Measurements from ENCODE around the gene SALL4. TPM values are rescaled to one million over a fixed set of nuclear protein-coding genes. Genes with fewer than 3 reads are reported as not detected.

SALL4 gene
- total and polyA plus RNA-seq, 2 experiments from 2014 or later = 122 to 227 TPM

DNA sequence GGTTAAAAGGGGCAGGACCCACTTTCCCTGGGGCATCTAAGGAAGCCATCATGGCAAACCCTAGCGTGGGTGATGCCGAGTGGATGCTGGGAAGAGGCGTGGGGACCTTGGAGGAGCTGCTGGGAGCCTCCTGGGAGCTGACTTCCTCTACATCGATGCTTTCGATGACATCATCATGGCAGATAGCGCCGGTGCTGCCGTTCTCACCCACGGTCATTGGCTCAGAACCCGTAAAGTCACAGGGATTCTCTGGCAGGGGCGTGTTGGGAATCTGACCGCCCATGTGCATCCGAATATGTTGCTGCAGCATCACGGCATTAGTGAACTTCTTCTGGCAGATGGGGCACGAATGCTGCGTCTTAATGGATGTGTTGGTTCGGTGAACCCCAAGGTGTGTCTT, 12.1 kb downstream of the SALL4 start (continued):
- TF ChIP-seq, protein P1, sequence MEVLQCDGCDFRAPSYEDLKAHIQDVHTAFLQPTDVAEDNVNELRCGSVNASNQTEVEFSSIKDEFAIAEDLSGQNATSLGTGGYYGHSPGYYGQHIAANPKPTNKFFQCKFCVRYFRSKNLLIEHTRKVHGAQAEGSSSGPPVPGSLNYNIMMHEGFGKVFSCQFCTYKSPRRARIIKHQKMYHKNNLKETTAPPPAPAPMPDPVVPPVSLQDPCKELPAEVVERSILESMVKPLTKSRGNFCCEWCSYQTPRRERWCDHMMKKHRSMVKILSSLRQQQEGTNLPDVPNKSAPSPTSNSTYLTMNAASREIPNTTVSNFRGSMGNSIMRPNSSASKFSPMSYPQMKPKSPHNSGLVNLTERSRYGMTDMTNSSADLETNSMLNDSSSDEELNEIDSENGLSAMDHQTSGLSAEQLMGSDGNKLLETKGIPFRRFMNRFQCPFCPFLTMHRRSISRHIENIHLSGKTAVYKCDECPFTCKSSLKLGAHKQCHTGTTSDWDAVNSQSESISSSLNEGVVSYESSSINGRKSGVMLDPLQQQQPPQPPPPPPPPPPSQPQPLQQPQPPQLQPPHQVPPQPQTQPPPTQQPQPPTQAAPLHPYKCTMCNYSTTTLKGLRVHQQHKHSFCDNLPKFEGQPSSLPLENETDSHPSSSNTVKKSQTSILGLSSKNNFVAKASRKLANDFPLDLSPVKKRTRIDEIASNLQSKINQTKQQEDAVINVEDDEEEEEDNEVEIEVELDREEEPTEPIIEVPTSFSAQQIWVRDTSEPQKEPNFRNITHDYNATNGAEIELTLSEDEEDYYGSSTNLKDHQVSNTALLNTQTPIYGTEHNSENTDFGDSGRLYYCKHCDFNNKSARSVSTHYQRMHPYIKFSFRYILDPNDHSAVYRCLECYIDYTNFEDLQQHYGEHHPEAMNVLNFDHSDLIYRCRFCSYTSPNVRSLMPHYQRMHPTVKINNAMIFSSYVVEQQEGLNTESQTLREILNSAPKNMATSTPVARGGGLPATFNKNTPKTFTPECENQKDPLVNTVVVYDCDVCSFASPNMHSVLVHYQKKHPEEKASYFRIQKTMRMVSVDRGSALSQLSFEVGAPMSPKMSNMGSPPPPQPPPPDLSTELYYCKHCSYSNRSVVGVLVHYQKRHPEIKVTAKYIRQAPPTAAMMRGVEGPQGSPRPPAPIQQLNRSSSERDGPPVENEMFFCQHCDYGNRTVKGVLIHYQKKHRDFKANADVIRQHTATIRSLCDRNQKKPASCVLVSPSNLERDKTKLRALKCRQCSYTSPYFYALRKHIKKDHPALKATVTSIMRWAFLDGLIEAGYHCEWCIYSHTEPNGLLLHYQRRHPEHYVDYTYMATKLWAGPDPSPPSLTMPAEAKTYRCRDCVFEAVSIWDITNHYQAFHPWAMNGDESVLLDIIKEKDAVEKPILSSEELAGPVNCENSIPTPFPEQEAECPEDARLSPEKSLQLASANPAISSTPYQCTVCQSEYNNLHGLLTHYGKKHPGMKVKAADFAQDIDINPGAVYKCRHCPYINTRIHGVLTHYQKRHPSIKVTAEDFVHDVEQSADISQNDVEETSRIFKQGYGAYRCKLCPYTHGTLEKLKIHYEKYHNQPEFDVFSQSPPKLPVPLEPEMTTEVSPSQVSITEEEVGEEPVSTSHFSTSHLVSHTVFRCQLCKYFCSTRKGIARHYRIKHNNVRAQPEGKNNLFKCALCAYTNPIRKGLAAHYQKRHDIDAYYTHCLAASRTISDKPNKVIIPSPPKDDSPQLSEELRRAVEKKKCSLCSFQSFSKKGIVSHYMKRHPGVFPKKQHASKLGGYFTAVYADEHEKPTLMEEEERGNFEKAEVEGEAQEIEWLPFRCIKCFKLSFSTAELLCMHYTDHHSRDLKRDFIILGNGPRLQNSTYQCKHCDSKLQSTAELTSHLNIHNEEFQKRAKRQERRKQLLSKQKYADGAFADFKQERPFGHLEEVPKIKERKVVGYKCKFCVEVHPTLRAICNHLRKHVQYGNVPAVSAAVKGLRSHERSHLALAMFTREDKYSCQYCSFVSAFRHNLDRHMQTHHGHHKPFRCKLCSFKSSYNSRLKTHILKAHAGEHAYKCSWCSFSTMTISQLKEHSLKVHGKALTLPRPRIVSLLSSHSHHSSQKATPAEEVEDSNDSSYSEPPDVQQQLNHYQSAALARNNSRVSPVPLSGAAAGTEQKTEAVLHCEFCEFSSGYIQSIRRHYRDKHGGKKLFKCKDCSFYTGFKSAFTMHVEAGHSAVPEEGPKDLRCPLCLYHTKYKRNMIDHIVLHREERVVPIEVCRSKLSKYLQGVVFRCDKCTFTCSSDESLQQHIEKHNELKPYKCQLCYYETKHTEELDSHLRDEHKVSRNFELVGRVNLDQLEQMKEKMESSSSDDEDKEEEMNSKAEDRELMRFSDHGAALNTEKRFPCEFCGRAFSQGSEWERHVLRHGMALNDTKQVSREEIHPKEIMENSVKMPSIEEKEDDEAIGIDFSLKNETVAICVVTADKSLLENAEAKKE (CRISPR knock-in tag; IDR thresholded peaks at IDR 0.05) = no peak
- TF ChIP-seq CREB1 (CRISPR knock-in tag; IDR thresholded peaks at IDR 0.05; ENCODE audit: low read depth) (no peak), ZNF331 (CRISPR knock-in tag; IDR thresholded peaks at IDR 0.05; ENCODE audit: low read depth) (no peak), EZH2phosphoT487 (IDR thresholded peaks at IDR 0.05; ENCODE audit: unreplicated experiment) (no peak)

DNA sequence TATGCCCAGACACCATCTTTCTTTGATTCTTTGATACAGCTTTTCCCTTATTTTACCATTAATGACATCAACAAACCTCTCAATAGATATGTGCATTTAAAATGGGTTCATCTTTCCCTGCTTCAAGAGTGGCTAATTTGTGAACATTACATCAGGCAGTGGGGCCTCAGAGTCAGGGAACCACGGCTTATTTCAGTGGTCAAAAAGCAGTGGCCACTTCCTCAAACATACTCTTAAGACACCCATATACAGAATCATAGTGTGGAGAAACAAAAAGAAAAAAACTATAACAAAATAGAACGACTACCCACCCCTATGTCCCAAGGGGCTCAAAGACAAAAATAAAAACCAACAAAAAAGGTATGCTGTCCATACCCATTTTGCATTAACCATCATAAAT, 12.9 kb downstream of the SALL4 start:
- 0 out of 2 replicates have a peak overlapping the region, but pooled peaks have one; percentile 50 for H3K27ac ChIP-seq (ENCODE audit: low read depth)
- H2AFZ ChIP-seq = no peak overlapping the region
- peaks cover 96% of the 10 kb centered on the region for H3K36me3 Mint-ChIP-seq (ENCODE audit: low read depth)
- H3K4me1 ChIP-seq (ENCODE audit: insufficient read depth) = peaks cover 6% of the 10 kb centered on the region
- no peak overlapping the region for H3K4me3 Mint-ChIP-seq
- H3K4me1 Mint-ChIP-seq = peaks cover 17% of the 10 kb centered on the region; the same call in 2 of the 3 replicates
- H3K27me3 ChIP-seq (ENCODE audit: insufficient read depth) = no peaks in the 10 kb centered on the region
- TF ChIP-seq ZNF331 (CRISPR knock-in tag; IDR thresholded peaks at IDR 0.05; ENCODE audit: low read depth) = no peak
- TF ChIP-seq, protein P2, sequence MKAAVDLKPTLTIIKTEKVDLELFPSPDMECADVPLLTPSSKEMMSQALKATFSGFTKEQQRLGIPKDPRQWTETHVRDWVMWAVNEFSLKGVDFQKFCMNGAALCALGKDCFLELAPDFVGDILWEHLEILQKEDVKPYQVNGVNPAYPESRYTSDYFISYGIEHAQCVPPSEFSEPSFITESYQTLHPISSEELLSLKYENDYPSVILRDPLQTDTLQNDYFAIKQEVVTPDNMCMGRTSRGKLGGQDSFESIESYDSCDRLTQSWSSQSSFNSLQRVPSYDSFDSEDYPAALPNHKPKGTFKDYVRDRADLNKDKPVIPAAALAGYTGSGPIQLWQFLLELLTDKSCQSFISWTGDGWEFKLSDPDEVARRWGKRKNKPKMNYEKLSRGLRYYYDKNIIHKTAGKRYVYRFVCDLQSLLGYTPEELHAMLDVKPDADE (IDR thresholded peaks at IDR 0.05) = no peak
- no peak for TF ChIP-seq NANOG (IDR thresholded peaks at IDR 0.05; ENCODE audit: borderline replicate concordance)
- TF ChIP-seq, protein P3, sequence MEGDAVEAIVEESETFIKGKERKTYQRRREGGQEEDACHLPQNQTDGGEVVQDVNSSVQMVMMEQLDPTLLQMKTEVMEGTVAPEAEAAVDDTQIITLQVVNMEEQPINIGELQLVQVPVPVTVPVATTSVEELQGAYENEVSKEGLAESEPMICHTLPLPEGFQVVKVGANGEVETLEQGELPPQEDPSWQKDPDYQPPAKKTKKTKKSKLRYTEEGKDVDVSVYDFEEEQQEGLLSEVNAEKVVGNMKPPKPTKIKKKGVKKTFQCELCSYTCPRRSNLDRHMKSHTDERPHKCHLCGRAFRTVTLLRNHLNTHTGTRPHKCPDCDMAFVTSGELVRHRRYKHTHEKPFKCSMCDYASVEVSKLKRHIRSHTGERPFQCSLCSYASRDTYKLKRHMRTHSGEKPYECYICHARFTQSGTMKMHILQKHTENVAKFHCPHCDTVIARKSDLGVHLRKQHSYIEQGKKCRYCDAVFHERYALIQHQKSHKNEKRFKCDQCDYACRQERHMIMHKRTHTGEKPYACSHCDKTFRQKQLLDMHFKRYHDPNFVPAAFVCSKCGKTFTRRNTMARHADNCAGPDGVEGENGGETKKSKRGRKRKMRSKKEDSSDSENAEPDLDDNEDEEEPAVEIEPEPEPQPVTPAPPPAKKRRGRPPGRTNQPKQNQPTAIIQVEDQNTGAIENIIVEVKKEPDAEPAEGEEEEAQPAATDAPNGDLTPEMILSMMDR (conservative IDR thresholded peaks at IDR 0.05; ENCODE audit: low read depth in 2 of 2) = no peak
- TF ChIP-seq, protein P4, sequence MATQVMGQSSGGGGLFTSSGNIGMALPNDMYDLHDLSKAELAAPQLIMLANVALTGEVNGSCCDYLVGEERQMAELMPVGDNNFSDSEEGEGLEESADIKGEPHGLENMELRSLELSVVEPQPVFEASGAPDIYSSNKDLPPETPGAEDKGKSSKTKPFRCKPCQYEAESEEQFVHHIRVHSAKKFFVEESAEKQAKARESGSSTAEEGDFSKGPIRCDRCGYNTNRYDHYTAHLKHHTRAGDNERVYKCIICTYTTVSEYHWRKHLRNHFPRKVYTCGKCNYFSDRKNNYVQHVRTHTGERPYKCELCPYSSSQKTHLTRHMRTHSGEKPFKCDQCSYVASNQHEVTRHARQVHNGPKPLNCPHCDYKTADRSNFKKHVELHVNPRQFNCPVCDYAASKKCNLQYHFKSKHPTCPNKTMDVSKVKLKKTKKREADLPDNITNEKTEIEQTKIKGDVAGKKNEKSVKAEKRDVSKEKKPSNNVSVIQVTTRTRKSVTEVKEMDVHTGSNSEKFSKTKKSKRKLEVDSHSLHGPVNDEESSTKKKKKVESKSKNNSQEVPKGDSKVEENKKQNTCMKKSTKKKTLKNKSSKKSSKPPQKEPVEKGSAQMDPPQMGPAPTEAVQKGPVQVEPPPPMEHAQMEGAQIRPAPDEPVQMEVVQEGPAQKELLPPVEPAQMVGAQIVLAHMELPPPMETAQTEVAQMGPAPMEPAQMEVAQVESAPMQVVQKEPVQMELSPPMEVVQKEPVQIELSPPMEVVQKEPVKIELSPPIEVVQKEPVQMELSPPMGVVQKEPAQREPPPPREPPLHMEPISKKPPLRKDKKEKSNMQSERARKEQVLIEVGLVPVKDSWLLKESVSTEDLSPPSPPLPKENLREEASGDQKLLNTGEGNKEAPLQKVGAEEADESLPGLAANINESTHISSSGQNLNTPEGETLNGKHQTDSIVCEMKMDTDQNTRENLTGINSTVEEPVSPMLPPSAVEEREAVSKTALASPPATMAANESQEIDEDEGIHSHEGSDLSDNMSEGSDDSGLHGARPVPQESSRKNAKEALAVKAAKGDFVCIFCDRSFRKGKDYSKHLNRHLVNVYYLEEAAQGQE (IDR thresholded peaks at IDR 0.05; ENCODE audit: unreplicated experiment) = no peak
- no peak for TF ChIP-seq STAT1 (IDR thresholded peaks at IDR 0.05; ENCODE audit: unreplicated experiment)
- TF ChIP-seq JUNB (IDR thresholded peaks at IDR 0.05; ENCODE audit: unreplicated experiment) = no peak
- no peak for TF ChIP-seq ZNF114 (CRISPR knock-in tag; IDR thresholded peaks at IDR 0.05)
- TF ChIP-seq EZH2phosphoT487 (IDR thresholded peaks at IDR 0.05; ENCODE audit: unreplicated experiment) = no peak
- no peak overlapping the region for H3K4me3 ChIP-seq
- DNase-seq (ENCODE audit: low spot score) = no peak
- peak overlapping the region; percentile 44; the same call in 1 of the 2 replicates for H3K27ac Mint-ChIP-seq
- H3K4me2 ChIP-seq = no peak overlapping the region
- no peaks in the 10 kb centered on the region for H3K9me2 ChIP-seq (ENCODE audit: insufficient read depth)
- H3F3A ChIP-seq (replicated peaks; ENCODE audit: low read depth) = peaks cover 36% of the 10 kb centered on the region
- H3K79me2 ChIP-seq (replicated peaks; ENCODE audit: insufficient read depth) = peaks cover 100% of the 10 kb centered on the region
- peaks cover 77% of the 10 kb centered on the region for H4K20me1 ChIP-seq (replicated peaks; ENCODE audit: insufficient read depth)
- H3K27me3 Mint-ChIP-seq (ENCODE audit: insufficient read depth, low read depth, poor library complexity) = peaks cover 9% of the 10 kb centered on the region
- no peak for ATAC-seq
- peaks cover 71% of the 10 kb centered on the region for H3K36me3 ChIP-seq (ENCODE audit: insufficient read depth)
- H3K9me3 Mint-ChIP-seq = no peaks in the 10 kb centered on the region

All from GM23338 (cell line).